IPS DF 4.7 (cell line): Measurements from ENCODE around the gene SVOP.

Source experiments
- DNase-seq: peaks from one replicate; pipeline ENCODE4 v3.0.0-alpha.2; 2013; ENCODE audit warnings: low spot score; ENCODE audit errors: extremely low read depth

SVOP gene

DNA sequence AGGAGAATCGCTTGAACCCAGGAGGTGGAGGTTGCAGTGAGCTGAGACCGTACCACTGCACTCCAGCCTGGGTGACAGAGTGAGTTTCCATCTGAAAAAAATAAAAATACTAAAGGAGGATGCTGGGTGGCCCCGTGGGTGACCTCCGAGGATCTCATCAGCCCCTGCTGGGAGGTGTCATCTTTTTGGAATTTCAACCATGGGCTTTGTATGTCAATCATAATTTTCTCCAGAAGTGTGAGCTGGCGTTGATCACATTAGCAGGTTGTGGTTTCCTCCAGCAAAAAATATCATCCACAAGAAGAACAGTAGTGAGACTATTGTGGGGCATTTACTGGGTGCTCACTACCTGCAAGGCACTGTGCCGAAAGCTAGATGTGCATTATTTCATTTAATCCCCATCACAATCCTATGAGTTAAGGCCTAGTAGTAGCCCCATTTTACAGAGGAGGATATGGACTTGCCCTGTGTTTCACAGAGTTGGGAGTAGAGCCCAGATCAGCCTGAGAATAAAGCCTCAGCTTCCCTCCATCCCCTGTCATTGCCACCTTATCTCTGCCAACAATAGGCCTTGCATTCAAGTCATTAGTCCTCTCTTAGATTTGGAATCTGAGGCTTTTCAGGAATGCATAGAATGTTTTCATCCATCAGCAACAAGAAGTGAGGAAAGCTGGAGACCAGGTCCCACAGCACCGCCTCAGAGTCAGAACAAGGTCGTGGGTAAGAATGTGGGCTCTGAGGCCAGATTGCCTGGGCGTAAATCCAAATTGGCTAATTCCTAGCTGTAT lies 39.8 kb downstream of the SVOP start:
- DNase-seq = peak; percentile 28

DNA sequence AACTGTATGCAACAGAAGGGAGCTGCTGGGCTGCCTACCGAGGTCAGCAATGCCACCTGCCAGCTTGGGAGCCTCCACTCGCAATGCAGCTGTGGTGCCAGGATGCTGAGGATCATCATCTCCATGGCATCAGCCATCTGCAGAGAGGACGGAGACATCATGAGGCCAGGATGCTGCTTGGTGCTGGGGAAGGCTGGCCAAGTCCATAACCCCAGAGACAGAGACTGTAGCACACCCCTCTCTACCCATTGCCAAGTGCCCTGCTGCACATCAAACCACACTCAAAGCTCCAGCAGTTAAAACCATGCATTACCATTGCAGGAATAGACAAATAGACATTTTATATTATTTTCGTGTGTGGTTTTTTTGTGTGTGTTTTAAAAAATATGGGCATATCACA lies 43.5 kb downstream of the SVOP start:
- no peak for DNase-seq

- DNase-seq = no peak
Measured at GRCh38 chr12:108975024-108975593, 45.8 kb downstream of the SVOP start.

DNA sequence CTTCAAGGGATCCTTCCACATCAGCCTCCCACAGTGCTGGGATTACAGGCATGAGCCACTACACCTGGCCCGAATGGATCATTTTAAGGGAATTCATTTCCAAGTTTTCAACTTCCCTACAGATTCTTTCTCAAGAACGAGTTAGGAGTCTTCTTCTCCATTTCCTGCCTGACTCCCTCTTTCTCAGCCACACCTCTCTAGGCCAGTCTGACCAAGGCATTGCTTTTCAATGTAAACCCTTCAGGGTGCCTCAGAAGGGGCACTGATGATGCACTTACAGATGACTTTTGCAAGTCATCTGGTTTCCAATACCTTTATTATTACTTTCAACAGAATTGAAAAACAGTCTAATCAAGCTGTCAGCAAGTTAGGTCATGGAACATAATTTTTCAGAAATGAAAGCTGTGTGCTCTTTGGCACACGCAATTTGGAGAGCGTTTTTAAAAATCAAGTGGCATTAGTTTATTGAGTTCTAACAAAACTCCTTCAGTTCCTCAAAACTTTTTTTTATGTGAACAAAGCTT lies 47.2 kb downstream of the SVOP start:
- no peak for DNase-seq

DNA sequence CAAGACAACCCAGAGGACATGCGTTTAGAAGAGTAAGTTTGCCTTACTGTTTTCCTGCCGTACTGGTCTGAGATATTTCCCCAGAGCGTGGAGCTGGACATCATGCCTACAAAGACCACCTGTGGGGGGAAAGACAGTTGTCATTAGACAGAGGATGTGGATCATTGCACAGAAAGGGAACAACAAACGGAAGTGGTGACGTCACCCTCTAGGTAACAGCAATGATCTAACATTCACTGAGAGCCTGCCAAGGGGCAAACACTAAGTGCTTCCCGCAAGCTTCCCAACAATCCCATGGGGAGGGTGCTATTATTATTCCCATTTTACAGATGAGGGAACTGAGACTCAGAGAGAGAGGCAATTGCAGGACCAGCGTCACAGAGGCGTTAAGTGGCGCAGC lies 48.5 kb downstream of the SVOP start:
- no peak for DNase-seq

DNA sequence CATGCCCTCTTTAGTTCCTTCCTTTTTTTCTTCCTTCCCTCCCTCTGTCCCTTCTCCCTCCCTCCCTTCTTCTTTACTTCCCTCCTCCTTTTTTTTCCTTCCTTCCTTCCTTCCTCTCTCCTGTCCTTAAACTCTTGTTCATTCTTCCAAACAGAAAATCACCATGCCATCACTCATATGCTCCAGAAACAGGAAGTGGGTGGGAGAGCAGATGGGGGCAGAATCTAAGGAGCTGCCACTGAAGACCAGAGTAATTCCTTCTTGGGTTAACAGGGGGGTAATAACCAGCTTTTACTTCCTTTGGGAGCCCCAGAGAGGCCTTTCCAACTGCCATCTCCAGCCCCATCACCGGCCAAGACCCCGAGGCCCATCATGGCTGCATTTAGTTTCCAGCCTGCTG lies 51.2 kb downstream of the SVOP start:
- DNase-seq = no peak

- no peak for DNase-seq
Measured at GRCh38 chr12:108967869-108968540, 52.9 kb downstream of the SVOP start.

GRCh38 chr12:108966378-108967151 lies 54.3 kb downstream of the SVOP start:
- no peak for DNase-seq

DNA sequence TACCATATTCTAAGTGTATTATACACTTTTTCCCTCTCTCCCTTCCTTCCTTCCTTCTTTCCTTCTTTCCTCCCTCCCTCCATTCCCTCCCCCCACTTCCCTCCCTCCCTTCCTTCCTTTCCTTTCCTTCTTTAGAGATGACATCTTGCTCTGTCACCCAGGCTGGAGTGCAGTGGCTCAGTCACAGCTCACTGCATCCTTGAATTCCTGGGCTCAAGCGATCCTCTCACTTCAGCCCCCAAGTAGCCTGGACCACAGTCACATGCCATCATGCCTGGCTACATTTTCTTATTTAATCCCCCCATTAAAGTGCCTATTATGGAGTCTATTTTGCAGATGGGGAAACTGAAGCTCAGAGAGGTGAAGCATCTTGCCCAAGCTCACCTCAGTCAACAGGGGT lies 55.0 kb downstream of the SVOP start:
- no peak for DNase-seq

GRCh38 chr12:108964371-108965352 lies 56.2 kb downstream of the SVOP start:
- DNase-seq = no peak

- DNase-seq = no peak
Measured at GRCh38 chr12:108962256-108962655, 58.6 kb downstream of the SVOP start.

DNA sequence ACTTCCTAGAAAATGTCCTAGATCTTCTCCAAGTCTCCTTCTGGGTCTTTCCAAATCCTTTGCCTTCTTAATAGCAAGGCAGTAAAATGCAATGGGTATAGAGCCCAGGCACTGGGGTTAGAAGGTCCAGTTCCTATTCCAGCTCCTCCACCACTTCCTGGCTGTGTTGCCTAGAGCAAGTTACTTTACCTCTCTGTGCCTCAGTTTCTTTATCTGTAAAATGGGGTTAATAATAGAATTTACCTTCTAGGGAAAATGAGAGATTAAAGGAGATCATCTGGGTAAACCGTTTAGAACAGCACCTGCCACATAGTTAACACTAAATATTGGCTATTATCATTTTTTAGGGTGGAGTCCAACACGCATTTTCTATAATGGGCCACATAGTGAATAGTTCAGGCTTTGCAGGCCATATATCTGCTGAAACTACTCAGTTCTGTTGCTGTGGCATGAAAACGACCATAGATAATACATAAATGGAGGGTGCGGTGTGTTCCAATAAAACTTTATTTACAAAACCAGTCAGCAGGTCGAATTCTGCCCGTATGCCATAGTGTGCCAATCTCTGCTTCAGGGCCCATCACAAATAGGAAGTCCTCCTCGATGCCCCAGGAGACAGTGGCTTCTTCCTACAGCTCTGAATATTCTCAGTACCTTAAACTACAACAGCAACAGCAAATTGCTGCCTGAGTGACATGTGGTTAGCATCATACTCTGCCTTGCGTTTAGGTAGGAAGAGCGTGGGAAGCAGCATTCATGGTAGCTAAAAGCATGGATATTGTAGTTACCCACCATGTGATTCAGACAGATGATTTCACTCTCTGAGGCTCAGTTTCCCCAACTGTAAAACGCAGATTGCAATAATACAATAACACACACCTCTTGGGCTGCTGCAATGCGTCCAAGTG lies 60.9 kb downstream of the SVOP start:
- DNase-seq = no peak

- no peak for DNase-seq
Measured at GRCh38 chr12:108955225-108955835, 65.5 kb downstream of the SVOP start.

DNA sequence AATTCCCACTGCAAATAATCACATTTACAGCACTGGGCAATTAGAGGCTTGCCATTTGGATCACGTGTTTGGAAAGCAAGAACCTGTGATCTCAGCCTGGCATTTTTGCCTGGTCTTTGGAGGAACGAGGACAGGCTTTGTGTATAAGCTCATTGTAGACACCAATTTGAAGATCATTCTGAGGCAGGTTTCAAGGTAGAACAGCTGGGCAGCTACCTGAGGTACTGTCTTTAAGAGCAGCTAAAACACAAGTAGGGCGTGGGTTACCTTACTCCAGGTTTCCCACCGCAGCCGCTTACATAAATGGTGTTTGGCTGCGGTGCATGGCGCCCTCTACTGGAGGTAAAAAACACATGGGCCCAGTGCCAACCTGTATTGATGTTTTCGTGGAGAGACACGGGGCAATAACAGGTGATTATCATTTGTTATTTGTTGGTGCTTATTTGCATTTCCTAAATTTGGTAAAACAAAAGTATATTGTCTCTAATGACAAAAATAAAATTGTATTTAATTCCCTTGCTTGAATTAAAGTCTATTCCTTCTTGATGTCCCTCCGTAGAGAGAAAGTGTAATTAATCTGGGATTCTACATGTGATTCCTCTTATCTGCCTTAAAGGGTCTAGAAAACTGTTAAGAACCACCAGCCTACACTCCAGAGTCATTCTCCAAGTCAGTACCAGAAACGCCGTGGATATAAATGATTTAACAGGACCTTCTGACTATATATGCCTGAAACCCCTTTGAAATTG lies 69.7 kb downstream of the SVOP start:
- DNase-seq = peak; percentile 53

DNA sequence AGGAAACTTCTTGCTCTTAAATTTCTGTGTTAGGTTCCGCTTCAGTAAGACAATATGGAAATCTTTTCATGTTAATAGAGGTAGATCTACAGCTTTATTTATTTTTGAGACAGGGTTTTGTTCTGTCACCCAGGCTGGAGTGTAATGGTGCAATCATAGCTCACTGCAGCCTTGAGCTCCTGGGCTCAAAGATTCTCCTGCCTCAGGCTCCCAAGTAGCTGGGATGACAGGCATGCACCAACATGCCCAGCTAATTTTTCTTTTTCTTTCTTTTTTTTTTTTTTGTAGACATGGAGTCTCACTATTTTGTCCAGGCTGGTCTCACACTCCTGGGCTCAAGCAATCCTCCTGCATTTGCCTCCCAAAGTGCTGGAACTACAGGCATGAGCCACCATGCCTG lies 70.9 kb downstream of the SVOP start:
- DNase-seq = no peak

GRCh38 chr12:108948367-108948766 lies 72.5 kb downstream of the SVOP start:
- DNase-seq = no peak

GRCh38 chr12:108947097-108947496 lies 73.8 kb downstream of the SVOP start:
- no peak for DNase-seq

DNA sequence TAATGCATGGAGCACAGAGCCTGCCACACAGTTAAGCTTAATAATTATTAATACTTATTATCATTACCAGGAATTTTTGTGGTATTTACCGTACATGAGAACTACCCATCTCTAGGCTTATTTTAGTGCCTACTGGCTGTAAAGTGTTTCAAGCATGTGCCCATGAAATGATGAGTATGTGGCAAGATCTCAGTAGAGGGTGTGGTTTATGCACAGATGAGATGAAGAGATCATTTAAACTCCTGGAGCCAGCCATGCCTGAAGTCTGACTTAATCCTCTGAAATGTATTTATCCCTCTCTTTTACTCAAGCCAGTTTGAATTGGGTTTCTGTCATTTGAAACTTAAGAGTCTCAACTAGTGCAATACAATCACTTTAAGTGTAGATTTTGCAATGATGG lies 80.7 kb downstream of the SVOP start:
- no peak for DNase-seq
